ELR (cell line): ENCODE data around the gene PIEZO2.
"Not testable (repeated sequence)": the region's sequence is repeated elsewhere in the genome, so short reads cannot be mapped to it uniquely, and the experiment has no call there.

Experiments used
- DNase-seq: peaks from one replicate; pipeline ENCODE4 v3.0.0-alpha.2; 2015; ENCODE audit warnings: low read depth

Gene PIEZO2

GRCh38 chr18:10894501-10894900 is 254.9 kb downstream of the PIEZO2 start:
- DNase-seq, result no peak

GRCh38 chr18:10893761-10894160 is 255.6 kb downstream of the PIEZO2 start:
- DNase-seq, result no peak

- DNase-seq, result no peak
Measured at GRCh38 chr18:10893196-10893595, 256.2 kb downstream of the PIEZO2 start.

DNA sequence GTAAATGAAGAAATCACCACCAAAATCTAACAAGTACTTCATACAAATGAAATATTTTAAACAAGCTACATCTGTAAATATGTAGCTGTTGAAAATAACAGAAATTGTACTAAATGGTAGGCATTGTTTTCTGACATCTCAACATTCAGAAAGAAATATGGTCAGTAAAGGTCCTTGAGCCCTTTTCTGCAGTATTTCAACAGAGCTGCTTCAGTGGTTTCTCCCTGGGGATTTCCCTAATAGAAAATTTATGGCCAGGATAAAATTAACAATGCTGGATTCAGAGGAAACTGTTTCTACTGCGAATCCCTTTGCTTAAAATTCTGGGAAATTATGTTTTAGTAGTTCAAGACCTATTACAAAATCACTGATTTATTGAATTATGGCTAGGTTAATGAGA is 256.6 kb downstream of the PIEZO2 start:
- no peak for DNase-seq

GRCh38 chr18:10890022-10890421 is 259.3 kb downstream of the PIEZO2 start:
- DNase-seq, result no peak

DNA sequence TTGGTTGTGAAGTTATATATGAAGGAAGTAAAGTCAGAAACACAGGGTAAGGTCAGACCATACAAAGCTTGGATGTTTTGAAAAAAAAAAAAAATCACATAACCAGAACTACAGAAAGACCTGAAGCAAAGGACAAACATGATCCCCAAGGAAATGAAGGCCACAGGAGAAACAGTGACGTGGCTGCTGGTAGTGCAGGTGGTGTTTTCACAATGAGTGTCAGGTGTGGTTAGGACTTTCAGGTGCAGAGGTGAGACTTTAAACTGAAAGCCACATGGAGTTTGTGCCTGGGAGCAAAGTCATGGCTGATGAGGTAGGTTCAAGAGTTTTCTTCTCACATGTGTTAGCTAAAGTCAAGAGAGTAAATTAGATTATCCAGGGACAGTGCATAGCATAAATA is 270.7 kb downstream of the PIEZO2 start:
- no peak for DNase-seq

DNA sequence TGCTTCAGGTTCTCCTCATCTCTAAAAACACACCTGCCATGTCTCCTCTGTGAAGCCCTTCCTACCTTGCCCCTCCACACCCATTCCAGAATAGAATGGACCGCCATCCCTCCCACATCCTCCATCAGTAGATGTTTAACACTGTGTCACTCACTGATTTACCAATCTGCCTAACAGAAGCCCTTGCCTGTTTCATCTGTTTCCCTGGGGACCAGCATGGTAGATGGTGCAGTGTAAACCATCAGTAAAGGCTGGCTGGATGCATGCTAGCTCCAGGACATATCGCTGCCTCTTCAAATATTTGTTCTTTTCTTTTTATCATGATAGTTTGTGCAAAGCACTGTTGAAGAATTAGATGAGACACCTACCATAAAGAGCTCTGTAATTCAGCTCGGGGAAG is 271.4 kb downstream of the PIEZO2 start:
- DNase-seq, result no peak

DNA sequence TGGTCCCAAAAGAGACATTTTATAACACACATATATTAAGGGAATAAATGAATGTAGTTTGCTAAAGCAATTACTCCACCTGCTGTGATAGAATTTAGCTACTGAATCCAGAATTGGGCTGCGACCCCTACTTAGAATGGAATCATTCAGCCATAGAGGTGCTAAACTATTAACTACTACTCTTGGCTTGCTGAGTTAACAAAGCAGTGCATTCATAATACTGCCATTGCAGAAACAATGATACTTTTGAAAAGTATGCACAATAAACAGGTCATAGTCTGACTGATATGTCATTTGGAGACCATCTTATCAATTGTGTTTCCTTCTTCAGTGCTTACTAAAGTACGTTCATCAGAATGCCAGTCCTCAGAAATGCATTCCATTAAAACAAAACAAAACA is 273.6 kb downstream of the PIEZO2 start:
- no peak for DNase-seq

- DNase-seq, result no peak
Measured at GRCh38 chr18:10872304-10872703, 277.1 kb downstream of the PIEZO2 start.

- DNase-seq, result no peak
Measured at GRCh38 chr18:10864722-10865121, 284.6 kb downstream of the PIEZO2 start.

GRCh38 chr18:10863026-10863425 is 286.3 kb downstream of the PIEZO2 start:
- DNase-seq, result peak; percentile 18

DNA sequence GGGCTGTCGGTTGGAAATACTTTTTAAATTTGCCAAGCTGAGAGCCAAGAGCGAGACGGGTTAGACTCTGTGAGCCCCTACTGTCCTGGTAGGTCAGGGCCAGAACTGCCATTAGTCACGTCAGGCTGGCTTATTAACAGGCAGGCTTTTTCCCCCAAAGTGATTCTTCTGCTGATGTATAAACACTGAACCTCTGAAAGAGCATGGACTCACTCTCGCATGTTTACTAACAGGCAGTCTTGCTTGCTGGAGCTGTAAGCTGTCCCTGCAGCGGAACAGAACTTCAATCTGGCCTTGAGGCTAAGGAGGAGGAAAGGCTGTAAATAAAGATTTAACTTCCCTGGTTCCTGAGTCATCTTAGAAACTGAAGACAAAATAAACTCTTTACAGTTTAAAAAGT is 288.4 kb downstream of the PIEZO2 start:
- DNase-seq, result peak; percentile 38

DNA sequence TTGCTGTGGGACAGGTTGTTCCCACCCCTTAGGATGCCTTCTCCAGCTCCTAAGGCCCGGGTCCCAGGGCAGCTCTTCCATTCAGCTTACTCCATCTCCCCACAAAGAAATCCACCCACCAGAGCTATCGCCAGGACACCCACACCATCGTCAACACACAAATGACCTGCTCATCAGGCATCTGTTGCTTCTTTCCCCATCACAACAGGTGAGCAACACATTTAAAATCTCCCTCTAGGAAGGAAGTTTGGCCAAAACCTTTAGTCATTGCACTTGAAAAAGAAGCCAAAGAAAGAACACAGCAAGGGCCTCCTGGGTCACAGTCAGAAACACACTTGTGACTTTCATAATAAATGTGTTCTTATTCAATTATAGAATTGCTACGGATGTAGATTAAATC is 289.0 kb downstream of the PIEZO2 start:
- DNase-seq, result no peak

DNA sequence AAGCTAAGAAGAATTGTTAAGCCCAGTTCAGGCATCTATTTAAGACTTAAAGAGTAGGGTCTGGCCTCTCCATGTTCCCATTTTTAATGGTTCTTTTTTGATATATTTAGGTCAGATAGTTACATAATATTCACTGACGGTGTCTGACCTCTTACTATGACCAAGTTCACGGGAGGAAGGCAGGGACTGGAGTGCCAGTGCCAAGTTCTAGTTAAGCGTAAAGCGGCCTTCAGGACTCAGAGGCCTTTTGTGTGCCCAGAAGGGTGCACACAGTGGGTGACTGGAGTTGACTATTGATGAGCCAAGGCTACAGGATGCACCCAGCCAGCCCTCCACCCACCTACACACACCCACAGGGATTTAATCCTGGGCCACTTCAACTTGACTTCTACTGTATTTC is 290.9 kb downstream of the PIEZO2 start:
- DNase-seq, result no peak

DNA sequence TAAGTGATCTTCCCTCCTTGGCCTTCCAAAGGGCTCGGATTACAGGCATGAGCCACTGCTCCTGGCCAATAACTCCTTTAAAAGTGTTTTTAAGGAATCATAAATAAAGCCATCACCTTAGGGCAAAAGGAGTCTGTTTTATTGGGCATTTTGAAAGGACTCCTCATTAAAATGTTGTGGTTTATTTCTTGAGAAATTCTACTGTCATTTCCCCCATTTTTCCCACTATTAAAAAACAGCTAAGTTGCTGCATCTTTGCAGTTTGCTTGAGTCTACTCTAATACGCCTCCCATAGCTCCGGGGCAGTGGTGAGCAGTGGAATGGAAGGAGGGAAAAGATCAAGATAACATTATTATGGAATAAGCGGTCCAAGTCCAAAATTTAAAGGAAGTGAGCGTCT is 293.2 kb downstream of the PIEZO2 start:
- DNase-seq, result peak; percentile 27

DNA sequence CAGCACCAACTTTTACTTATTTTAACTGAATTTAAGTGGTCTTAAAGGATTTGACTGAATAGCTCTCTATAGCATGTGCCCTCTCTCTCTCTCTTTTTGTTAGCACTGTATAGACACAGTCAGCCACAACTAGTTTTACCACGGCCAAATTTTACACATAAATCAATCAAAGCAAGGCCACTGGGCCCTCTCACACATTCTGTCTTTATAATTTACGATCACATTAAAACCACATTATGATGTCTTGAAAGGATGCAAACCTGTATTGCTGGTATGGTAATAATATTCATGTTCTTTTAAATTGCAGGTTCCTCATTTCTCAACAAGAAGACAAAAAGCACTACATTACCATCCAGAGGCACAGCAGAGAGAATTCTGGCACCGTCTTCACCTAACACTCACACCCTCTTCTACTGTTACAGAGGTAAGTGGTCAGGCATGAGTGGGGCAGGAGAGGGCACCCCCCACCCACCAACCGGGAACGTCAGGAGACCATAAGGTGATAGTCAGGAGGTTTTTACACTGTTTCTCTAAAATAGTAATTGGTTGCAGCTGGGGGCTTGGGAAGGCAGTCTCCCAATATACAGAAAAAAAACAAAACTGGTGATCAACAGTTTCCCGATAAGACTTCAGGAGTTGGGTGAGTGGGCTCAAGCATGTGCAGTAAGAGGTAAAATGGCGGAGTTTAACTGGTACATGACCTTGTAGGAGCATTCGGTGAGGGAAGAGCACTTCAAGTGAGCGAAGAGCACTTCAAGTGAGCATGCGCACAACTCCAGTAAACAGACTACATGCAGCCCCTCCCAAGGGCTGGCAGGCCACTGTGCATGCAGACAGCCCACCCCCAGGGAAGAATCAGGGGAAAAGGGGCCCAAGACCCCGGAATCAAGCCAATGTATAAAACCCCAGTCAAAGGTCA is 296.7 kb downstream of the PIEZO2 start:
- DNase-seq, result no peak

DNA sequence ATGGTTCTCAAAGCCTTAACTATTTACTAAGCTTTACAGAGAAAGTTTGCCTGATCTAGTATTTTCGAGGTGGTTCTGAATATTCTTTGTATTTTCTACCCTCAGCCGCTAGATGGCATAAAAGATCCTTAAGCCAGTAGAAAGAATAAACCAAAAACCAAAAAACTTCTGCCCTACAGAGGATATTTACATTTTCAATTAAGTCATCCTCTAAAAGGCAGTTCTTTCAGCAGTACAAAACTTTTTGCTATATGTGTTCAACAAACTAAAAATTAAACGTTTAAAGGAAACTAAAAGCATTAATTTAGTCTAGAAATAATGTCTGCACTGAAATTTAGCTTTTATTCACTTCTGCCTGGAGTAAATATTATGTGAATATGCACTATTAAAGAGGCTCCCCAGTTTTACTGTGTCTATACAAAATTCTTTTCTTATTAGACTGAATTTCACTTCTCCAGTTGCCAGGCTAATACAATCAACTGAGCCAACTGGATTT is 297.5 kb downstream of the PIEZO2 start:
- peak; percentile 64 for DNase-seq

- DNase-seq, result no peak
Measured at GRCh38 chr18:10850840-10851239, 298.5 kb downstream of the PIEZO2 start.

DNA sequence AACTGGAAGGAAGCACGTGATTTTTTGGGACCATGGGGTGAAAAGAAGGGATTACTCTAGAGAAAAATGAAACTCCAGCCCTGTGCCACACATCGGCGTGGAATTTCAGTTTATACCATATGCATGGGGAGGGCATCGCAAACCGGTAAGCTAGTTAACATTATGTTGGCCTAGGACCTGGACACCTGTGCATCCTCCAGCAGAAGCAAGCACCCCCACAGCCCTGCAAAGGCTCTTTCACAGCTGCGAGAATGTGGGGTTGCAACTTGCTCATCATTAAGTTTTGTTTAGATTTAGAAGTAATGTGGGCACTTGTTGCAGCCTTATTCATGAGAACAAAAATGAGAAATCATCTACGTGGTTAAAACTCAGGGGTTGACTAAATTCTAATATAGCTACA is 299.2 kb downstream of the PIEZO2 start:
- DNase-seq, result no peak

DNA sequence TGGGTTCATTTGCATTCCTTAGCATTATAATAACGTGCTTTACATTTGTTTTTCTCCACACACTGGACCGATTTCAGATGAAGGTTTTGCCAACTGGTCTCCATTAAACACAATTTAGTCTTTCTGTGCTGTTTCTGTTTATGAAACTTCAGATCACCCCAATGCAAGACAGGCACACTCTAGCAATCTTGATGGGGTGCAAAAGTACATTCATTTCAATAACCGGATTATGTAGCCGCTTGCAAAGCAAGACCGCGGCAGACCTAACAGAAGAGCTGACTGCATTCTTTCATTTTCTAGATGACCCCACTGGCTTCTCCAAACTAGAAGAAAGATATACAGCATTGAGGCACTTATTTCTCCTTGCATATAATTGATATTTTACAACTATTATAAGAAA is 301.5 kb downstream of the PIEZO2 start:
- no peak for DNase-seq

DNA sequence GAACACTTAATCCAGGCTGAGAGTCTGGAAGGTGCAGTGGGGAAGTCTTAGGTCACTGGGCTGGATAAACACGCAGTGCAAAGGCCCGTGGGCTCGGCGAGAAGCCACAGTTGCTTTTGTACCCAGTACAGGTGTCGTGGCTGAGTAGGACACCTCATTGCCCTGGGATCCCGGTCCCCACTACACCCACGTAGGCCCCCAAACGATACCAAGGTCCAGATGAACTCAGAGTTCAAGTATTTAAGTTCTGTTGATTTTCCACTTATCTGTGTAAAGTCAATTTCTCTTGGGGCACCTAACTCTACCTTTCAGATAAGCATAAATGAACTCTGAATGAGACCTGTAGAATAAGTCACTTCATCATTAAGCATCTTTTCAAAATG is 302.0 kb downstream of the PIEZO2 start:
- DNase-seq, result no peak

- DNase-seq, result no peak
Measured at GRCh38 chr18:10846657-10847407, 302.5 kb downstream of the PIEZO2 start.

- DNase-seq, result not testable (repeated sequence)
Measured at GRCh38 chr18:10846035-10846434, 303.3 kb downstream of the PIEZO2 start.
